GM21529 (cell line): Measurements from ENCODE around the gene PFDN2.

Source experiments
- ATAC-seq: cut with Tn5 transposase; IDR thresholded peaks from one replicate; pipeline ENCODE4 v1.9.1; 2021; ENCODE audit not compliant: unreplicated experiment

PFDN2 gene

DNA sequence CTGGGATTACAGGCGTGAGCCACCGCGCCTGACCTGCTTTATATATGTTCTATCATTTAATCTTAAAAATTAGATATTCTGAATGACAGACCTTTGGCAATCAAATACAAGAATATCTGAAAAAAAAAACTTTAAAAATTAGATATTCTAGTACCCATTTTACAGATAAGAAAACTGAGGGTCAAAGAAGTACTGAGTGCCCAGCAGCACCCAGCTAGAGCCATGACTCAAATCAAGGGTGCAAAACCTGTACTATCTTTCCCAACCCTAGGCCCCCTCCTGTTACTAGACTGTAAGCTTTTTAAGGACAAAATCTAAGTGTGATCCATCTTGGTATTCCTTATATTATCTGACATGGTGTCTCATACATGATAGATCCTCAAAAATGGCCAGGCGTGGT is 56.4 kb downstream of the PFDN2 start:
- no peak for ATAC-seq

DNA sequence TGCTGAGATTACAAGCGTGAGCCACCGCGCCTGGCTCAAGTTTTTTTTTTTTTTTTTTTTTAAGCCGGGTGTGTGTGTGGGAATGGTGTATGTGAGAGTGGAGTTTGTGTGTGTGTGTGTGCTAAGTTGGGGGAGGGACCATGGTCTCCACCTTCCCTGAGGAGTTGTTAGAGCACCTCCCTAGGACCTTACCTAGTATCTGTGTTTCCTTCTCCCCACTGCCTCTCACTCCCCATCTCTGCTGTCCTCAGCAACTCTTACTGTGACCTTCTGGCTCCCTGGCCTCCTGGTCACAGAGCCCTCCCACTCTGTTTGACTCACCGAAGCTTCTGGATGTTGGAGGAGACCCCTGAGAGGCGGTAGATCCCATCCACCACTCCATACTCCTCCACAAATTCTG is 58.5 kb downstream of the PFDN2 start:
- no peak for ATAC-seq

DNA sequence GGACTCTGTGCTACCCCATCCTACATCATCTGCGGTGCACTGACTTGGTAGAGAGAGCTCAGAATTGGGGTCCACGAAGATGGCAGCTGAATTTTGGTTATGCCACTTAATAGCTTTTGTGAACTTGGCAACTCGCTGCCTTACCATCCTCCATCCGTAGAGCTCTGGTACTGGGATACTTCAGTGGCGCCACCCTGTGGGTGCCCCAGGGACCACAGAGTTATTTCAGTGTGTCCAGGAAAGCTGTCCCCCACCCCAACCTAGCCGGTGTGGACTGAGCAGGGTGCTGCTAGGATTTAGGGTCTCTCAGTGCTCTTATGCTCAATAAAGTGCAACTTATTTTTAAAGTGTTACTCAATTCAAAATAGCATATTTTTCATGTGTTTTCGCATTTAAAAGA is 63.0 kb downstream of the PFDN2 start:
- ATAC-seq: no peak

DNA sequence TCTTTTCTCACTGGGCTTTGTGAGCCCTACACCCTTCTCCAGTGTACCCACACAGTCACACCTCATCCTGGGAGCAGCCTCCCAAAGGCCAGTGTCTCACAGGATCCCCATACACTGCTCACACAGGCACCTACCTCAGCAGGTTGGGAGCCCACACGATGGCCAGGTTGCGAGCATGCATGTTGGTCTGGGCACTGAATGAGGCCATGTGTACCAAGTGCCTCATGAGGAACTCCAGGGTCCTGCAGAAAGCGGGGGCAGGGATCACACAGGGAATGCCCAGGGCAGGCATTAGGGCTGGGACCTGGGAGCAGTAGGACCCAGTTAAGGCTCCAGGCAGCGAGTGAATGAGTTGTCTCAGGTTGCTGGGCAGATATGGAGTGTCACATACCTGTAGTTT is 63.6 kb downstream of the PFDN2 start:
- no peak for ATAC-seq

DNA sequence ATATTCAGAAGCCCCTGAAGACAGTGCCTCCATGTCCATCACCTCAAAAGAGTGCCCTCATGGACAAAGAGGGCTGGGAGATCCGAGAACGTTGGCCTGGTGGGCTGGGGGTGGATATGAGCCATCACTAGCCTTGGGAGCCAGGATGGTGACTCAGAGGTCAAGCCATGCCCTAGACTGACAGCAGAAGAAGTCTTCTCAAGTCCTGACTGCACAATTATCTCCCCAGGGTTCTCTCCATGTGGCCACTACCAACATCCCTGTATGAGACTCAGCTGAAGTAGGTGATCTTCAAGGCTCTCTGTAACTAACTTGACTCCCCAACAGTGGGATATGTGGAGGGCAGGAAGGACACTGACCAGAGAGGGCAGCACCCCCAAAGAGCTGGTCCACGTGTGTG is 64.9 kb downstream of the PFDN2 start:
- no peak for ATAC-seq

DNA sequence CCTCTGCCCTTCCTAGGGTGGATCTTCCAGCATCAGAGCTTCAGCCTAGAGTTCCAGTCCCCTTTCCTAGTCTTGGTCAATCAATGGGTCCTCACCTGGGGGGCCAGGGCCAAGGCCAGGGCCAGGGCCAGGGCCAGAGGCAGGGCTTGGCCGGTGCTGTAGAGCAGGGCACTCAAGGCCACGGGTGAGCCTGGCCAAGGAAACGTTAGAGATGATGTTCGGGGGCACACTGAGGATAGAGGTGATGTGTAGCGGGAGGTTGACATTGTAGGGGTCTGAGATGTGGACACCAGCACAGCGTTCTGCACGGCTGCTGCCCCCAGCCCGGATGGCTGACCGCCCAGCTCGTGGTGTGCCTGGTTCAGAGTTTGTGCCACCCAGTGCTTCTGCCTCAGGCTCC is 66.6 kb downstream of the PFDN2 start:
- no peak for ATAC-seq
